Stimulated activated CD4-positive, alpha-beta T cell treated with anti-CD3 and anti-CD28 coated beads, Interleukin-1b, Interleukin-23, amount 100 ng/mL, for 48 hours (primary cell): ENCODE data around the gene OGDHL.
"Not testable (repeated sequence)": the region's sequence is repeated elsewhere in the genome, so short reads cannot be mapped to it uniquely, and the experiment has no call there.

ENCODE experiments used
- DNase-seq: peaks from one replicate; pipeline ENCODE4 v3.0.0-alpha.2; 2020

Gene OGDHL

DNA sequence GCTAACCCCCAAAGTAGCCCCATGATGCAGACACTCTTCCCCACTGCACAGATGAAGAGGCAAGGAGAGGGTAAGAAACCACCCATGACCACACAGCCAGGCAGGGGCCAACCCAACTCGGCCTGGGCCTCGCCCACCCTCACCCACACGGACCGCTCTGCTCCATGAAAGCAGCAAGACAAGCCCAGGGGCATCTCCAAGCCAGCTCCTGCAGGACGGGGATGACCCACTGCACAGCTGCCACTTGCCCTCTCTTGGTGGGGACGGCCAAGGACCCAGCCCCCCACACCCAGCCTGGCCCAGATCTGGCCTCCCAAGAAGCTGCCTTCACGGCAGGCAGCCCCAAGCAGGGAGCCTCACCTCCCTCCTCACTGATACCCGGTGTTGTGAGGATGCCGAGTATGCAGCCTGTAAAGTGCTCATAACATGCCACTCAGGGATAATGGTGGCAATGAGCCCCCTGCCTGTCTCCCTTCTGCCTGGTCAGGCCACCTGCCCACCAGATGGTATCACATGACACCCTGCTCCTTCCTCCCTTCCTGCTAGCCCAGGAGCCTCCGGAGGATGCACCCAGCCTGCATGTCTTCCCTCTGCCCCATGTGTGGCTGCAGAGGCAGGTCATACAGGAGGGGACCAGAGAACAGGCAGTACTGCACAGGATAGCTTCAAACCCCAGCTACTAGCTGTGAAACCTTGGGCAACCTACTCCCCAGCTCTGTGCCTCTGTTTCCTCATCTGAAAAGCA lies 23.3 kb downstream of the OGDHL start:
- no peak for DNase-seq

DNA sequence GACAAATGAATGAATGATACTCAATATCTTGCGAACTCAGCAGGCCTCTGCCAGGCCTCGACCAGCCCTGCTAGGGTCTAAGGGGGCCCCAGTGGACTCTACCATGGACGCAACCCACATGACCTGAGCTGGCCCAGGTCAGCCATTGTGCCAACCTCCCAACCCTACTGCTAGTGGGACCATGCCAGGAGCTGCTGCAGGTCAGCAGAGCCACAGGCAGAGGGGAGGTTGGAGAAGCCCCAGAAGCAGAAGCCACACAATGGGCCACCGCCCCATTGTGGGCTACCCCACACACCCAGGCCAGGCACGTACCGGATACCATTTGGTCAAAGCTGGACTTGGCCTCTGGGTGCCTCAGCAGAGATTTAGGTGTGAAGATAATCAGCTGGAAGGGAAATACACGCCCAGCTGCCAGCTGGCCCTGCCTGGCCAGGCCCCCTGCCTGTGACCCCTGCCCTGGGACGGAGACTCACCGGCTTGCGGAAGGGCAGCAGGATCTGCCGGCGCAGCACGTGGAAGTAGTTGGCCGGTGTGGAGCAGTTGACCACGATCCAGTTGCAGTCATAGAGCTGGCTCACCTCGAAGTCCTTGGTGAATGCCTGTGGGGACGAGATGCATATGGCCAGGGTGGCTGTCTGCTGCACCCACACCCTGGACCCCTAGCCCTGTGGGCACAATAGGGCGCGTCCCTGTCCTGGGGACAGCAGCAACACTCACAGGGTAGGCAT lies 24.5 kb downstream of the OGDHL start:
- no peak for DNase-seq

DNA sequence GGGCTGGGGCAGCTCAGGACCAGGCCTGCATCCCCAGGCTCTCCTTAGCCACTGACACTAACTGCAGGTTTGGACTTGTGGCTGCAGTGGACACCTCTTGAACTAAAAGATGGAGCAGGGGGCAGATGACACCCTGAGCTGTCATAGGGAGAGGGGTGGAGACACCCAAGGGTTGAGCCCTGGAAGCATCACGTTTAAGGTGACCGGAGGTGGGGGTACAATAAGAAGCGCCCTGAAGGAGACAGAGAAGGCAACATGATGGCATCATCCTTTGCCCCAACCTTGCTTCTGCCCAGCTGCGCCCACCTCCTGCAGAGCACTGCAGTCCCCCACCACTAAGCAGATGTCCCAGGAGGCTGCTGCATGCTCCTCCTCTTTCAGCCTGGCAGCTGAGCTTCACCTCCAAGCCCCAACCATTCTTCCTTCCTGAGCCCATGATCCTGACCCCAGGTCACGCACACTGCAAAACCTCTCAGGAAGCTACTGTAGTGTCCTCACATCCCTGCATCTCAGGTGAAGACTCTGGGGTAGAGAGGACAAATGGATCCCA lies 25.5 kb downstream of the OGDHL start:
- no peak for DNase-seq

DNA sequence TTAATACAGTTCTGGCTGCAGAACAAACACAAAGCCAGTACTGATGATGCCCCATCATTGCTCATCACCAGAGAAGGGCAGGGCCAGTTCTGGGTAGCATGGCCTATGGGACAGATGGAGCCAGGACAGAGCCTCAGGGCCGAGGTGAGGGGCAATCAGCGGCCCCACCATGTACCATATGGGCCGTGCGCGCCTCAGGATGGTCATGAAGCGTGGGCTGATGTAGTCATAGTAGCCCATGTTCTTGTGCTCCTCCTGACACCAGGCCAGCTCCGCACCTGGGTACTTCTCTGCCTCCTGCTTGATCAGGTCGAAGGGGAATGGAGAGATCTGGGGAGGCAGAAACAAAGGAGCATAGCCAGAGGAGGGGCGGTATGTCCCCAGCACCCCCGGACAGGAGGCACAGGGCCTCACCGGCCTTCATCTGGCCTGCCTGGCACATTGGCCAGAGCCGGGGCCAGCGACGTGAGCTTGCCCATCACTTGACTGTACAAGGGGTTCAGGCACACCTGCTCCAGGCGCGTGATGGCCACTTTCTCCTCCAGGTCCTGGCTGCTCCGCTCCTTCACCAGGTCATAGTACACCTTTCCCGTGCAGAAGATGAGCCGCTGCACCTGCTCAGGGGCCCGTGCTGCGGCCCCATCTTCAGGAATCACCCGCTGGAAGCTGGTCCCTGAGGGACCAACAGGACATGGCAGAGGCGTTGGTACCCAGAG lies 26.1 kb downstream of the OGDHL start:
- no peak for DNase-seq

DNA sequence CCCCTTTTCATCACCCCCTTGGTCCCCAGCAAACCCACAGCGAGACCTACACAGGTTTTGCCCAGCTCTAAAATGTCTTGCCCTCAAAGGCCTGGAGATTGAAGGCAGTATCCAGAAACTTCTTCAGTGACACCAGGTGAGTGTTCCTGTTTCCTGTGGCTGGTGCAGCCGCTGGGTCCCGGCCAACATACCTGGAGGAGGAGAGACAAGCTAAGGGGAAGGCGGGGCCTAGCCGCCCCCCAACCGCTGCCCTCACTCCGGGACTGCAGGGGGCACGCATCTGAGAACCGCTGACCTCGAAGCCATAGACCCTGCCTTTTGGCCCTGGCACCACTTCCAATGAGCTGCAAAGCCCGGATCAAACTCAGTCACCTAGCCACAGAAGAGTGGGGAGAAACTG lies 27.0 kb downstream of the OGDHL start:
- no peak for DNase-seq

DNA sequence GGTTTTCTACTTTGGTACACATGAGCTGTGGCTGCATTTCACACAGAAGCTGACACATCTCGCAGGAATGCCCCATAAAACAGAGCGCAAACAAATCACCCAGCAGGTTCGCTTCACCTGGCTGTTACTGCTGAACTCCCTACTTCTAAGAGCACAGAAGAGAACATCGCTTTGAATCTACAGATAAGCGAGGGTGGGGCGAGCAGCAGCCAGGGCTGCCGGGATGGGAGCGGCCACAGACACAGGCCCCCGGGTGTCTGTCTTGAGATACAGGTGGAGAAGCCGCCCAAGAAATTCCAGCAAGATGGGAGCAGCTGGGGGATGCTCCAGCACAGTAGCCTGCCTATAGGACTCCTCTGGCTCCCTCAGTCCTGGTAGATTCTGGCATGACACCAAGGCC lies 27.4 kb downstream of the OGDHL start:
- DNase-seq, result no peak

DNA sequence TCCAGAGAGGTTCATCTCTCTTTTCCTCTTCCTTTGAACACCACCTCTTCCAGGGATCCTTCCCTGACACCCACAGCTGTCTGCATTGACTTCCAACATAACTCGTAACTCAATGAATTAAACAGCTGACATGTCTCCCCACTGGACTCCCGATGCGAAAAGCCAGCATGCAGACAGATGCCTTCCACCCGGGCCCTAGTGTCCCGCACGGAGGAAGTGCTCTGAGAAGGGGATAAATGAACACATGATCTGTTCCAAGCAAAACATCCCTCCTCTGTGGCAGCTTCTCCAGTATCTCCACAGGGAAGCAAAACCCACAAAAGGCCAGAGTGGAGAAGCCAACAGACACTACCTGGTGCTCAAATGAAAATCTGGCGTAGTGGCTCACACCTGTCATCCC lies 28.3 kb downstream of the OGDHL start:
- DNase-seq, result no peak

DNA sequence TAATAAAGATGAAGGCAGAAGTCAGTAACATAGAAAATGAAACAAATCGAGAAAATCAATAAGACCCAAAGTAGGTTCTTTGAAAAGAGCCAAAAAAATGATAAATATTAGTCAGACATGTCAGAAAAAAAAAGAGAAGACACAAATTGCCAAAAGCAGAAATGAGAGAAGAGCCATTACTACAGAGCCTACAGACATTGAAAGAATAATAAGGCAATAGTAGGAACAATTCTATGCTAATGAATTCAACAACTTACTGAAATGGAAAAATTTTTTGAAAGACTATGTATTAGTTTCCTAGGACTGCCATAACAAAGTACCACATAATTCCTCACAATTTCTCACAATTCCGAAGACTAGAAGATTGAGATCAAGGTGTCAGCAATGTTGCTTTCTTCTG lies 35.5 kb downstream of the OGDHL start:
- DNase-seq, result no peak

DNA sequence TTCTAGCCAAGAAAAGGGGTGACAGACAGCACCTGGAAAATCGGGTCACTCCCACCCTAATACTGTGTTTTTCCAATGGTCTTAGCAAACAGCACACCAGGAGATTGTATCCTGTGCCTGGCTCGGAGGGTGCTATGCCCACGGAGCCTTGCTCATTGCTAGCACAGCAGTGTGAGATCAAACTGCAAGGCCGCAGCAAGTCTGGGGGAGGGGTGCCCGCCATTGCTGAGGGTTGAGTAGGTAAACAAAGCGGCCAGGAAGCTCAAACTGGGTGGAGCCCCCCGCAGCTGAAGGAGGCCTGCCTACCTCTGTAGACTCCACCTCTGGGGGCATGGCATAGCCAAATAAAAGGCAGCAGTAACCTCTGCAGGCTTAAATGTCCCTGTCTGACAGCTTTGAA lies 47.0 kb downstream of the OGDHL start:
- DNase-seq, result not testable (repeated sequence)

DNA sequence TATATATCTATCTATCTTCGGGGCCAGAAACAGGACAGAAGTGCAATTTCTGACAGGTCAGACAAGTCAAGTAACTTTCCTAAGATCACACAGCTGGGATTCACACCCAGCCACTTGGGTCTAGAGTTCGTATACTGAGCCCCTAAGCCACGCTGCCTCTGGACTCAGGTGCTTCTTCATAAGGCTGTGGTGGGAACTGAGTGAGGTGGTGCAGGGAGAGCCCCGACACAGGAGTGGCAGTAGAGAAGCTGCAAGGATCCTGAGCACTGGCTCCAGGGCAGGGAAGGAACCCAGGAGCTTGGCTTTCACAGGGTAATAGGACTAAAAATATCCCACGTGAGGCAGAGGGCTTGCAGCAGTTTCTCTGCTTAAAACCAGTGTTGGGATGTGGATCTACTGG lies 48.9 kb downstream of the OGDHL start:
- DNase-seq, result no peak

DNA sequence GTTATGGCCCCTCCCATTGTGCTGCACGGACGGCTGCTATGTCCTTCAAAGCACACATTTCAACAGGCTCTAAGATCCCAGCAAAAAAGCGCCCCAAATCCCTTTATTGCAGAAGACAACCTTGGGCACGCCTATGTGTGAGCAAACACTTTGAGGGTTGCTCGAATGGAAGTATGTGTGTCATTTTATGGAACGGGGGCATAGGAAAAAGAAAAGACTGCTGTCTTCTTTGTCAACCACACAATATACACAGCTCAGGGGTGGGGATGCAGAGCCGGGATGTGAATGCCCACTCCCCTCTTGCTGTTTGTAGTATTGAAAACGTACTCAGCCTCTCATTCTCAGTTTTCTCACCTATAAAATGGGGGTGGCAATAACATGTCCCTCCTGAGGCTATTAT lies 50.6 kb downstream of the OGDHL start:
- DNase-seq, result no peak

DNA sequence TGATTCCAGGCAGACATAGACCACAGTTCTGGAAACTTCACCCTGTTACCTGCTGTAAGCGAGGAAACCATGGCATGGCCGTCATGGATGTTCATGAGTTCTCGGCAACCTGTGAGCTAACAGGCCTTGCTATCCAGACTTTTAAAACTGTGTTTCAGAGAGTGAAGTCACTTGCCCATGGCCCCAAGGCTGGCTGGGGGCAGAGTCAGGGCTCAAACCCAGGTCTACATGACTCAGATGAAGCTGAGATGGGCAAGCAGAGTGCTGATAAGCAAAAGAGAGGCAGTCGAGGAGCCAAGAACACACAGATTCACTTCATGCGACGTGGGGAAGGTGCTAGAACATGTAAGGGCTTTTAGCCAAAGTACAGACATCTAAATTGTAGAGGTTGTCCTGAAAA lies 51.2 kb downstream of the OGDHL start:
- no peak for DNase-seq

DNA sequence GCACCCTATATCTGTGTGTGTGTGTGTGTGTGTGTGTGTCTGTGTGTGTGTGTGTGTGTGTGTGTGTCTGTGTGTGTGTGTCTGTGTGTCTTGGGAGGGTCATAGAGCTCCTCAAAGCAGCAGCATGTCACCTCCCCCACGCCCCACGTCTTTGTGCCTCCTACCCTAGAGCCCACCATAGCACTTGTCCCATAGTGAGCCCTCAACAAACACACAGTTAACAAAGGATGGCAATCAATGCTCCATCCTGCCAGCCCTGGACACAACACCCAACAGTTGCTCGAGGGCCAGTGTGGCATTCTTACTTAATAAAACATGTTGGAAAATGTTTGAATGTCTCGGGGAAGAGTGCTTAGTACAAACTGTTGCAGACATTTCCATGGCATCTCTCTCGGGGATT lies 52.2 kb downstream of the OGDHL start:
- no peak for DNase-seq

DNA sequence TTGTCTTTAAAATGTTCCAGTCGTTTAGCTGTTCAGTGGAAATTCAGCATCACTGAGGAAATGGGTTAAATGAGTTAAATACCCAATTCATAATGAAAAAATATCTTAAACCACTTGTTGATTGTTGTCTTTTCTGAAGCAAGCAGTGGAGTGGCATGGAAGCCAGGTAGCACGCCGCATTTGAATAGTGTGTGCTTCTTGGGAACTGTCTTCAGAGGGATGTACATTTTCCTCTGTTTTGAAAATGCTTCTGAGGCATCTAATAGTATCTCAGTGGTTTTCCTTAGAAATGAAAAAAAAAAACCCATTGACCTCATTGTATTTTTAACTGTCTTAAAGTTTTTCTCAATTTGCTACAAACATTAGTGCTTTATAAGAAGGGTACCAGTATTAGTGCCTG lies 54.5 kb downstream of the OGDHL start:
- no peak for DNase-seq

DNA sequence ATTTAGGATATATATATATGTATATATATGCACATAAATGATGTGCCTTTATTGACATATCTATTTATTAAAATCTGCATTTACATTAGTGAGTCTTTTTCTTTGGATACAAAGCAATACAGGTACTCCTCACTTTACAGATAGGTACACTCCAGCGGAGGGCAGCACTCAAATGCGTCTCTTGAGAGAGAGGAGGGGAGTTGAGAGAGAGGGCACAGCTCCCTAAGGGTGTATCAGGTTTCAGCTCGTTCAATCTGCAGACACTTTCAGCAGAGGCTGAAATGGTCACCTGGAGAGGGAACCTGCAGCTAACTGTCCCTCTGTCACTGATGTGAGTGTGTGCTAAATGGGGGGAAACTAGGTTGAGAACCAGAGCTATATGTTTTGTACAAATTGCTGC lies 61.1 kb downstream of the OGDHL start:
- no peak for DNase-seq

DNA sequence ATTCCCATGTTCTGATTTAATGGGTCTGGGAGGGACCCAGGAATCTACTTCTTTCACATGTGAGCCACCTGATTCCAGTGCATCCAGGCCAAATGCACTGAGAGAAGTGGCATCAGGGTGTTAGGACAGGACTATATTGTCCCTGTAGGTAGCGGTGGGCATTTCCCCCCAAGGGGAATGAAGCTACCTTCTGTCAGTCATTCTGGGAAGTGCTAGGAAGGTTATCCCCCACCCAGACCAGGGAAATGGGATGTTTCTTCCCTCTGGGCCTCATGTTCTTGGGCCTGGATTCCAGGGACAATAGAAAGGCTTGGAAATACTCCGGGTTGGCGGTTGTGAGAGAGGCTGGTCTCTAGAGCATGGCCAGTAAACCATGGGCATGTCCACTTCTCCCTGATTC lies 61.9 kb downstream of the OGDHL start:
- no peak for DNase-seq

DNA sequence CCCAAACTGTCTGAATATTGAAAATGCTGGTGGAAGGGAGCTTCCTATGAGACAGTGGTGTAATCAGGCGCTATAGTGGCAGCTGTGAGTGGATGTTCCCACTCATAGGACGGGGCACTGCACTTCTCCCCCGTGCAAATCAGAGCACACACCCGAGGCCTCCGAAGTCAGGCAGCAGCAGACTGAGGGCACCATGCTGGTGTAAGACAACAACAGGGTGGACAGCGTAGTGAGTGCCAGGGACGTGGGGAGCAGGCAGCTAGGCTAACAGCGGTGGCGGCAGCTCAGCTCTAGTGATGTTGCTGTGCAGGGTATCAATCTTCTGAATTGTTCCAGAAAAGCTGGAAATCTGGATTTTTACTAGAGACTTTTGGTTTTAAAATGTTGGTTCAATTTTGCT lies 63.4 kb downstream of the OGDHL start:
- no peak for DNase-seq

DNA sequence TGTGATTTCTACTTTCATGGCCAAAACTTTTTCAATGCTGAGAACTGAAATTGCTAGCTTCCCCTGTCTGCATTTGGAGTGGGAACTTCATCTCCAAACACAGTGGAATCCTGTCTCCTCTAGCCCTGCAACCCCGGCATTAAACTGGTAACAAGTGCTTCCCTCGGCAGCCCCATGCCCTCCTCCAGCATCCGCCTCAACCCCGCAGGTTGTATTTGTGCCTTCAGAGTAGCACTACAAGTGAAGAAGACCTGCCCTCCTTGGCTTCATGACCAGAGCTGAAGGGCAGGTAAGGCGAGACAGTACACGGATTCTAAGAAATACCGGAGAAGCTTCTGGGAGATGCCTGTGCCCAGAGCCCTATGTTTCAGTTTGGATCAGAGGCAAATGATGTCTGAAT lies 65.8 kb downstream of the OGDHL start:
- DNase-seq, result no peak

DNA sequence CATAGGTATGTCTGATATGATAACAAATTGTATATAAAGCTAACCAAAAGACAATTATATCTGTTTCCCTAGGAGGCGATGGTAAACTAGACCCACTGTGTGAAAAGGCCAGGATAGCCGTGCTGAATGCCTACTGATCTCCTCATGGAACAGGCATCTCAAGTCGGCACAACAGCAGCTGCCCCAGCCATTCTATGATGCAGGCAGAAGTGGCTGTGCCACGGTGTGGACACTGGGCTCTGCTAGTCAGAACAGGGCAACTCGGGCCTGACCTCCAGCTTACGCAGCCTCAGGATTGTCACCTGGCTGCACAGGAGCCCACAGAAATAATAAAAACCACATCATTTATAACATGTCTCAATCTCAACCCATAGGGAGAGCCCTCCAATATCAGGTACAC lies 67.7 kb downstream of the OGDHL start:
- no peak for DNase-seq

DNA sequence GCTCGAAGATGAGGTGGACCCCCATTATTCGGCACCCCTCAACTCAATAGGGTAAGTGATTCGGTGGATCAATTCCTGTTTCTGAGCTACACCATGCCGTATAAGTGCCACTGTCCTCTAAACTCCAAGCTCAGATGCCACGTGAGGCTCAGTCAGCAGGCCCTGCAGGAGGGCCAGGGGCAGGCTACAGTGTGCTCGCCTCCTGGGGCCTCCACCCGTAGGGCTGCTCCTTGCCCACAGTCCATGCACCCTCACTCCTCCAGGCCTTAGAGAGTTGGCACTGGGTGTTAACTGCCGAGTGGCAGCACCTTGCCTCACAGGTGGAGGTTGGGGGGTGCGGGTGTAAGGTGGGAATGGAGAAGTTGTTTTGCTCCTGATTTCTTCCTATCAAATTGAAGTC lies 70.5 kb downstream of the OGDHL start:
- no peak for DNase-seq

DNA sequence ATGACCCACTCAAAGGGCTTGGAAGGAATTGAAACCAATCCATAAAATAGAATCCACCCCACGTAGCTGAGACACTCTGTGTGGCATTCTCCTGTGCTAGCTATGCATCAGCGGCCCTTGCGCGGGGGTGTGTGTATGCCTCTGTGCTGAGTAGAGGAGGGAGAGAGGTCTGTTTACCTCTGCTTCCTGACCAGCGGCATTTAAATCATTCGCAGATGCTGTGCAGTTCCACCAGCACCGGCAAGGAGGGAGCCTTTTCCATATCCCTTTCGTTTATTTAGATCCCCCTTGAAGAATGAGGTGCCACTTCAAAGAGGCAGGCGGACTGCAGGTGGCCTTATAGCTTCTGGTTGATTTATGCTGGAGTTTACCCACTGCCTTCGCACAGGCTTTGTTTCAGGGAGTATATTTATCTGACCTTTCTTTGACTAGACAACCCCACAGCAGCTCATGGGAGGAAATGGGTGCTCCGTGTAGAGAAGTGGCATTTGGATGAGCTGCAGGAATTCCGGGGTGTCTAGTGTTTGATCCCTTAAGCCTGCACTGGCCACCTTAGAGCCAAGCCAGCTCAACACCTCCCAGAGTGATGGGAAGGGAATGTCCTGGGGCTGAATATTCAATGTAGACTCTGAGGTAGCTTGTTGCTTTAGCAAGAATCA lies 71.3 kb downstream of the OGDHL start:
- DNase-seq, result no peak

DNA sequence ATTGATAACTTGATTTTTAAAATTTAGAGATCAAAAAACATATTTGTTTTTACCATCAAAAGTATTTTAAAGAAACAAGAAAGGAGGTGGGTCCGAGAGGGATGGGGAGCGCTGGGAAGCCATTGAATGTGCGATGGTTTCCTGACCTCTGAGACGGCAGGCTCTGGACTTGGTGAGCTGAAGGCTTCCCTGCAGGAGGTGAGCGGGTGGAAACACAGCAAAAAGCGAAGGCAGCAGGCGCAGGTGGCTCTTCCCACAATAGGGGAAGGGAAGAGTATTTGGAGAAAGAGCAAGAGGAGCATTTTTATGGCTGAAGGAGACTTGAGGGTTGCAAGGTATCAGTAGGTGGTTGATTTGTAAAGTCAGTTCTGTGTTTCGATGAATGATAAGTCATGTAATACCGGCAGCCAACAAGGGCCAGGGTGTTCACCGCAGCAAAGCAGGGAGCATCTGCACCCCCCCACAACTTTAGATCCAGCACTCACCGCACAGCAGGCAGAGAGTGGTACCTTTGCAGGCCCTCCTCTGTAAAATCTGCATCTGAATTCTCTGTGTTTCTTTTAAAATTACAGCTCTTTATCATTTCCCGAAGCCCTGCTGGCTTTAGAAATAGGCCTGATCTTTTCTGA lies 72.1 kb downstream of the OGDHL start:
- DNase-seq, result no peak

DNA sequence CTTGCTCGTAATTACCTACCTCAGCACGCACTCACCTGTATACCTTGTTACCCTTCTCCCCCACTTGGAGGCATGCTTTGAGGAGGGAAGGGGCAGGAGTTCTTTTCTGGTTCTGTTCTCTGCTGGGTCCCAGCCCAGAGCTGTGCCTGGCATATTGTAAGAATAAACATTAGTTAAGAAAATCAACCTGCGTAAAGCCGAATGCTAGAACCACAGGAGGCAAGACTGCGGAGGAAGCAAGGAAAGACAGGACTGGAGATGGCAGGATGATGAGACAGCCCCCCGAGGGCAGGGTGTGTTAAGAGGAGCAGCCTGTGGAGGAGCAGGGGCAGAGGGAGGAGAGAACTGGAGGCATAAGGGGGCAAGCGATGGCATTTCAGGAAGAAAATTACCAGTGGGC lies 73.2 kb downstream of the OGDHL start:
- no peak for DNase-seq
